ENCODE measurements around the gene METTL25.
A peak's percentile ranks its signal among the peaks of the same experiment; 100 is the strongest.

Gene METTL25

DNA sequence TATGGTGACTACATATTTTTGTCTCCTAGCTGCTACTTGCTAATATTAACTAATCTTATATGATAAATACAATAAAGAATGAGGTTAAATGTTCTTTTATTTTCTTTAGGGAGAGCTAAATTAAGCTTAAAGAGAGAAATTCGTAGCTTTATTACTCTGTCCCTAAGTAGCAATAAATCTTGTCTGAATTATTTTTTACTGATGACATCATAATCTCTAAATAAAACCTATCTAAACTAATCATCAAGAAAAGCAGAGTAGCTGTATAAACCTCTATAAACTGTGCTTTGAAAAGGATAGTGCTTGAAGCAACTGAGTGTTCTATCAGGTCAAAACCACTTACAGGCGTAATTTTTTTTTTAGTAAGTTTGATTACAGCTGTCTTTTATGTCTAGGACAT lies 42.5 kb downstream of the METTL25 start:
- no peak for DNase-seq

DNA sequence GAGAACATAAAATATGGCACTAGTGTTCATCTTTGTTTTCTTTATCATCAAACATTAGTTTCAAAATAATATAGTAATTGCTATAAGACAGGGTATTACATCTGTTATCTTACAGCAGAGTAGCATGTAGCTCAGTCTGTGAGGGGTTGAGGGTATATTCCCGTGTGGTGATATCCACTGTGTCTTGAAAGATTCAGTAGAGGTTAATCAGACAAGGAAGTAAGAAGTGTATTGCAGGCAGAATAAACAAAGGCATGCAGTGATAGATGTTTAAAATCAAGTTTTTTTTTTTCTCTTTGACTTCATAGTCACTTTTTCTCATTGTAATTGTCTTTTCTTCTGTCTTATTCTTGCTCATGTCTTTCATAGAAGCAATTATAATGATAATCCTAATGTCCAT lies 48.3 kb downstream of the METTL25 start:
- no peak for DNase-seq

DNA sequence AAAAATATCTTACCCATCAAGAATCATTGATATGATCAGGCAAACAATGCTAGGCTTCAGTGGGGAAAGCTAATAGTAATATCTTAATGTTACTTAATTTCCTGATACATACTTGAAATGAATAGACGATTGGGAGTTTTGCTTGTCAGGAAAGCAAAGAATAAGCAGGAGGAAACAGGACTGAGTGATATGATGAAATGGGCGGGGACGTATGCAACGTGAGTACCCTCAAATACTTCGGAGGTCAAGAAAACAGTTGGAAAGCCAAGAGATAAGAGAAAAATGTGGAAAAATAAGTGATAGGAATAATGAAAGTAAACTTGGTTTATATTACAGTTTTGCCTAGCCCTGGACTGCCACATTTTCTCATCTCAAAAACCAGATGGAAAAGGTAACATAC lies 49.2 kb downstream of the METTL25 start:
- no peak for DNase-seq

DNA sequence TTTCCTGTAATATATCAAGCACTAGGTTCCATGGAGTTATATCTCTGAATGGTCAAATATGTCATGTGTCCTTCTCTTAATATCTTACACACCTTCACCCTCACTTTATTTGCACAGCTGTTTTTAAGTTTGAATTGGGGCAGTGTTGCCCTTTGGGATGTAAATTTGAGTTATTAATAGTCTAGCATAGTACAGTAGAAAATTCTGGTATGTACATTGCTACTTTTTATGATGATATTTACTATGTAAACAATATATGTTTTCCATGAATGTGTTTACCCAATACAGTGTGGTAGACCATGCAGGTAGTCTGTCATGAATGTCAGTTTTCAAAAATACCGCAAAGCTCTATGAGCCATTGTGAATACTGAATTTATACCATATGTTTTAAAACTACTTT lies 50.5 kb downstream of the METTL25 start:
- no peak for DNase-seq

DNA sequence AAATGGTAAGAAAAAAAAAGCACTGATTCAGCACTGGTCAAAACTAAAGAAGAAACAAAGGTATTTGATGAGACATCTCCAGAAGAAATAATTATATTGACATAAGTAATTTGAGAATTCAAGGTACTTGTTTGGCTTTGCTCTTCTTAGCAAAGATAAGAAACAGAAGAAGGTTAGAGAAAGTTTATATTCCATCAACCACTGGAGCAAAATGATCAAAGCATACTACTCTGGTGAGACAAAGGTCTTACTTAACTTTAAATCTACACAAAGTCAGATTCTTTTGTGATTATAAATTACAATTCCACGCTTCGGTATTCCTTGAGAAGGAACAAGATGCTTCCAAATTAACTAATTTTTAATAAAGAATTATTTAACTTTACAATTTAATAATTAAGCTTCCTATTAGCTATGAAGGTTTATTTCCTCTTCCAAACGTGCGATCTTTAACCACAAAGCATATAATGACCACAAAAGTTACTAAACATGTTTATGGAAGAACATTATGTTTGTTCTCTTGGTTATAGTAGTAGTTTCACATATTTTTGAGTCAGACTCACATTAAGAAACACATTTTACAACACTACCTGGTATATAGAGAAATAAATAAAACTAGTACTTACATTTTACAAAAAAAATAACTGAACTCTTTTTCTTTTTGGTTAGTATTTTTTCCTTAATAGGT lies 53.4 kb downstream of the METTL25 start:
- no peak for DNase-seq

DNA sequence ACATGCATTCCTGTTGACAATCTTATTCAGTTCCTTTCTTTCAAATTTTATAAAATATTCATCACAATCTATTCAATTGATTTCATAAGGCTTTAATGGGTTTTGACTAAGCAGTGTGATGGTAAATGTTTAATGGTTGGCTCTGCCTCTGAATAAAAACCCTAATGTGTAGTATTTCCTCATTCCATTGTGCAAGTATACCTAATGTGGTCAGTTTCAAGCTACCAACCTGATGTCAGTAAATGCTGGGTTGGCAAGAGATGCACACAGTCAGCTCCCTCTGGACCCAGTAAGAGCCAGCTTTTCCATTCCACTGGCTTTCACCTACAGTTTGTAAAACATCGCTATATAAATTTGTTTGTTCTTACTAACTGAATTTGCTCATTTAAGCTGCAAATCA lies 53.9 kb downstream of the METTL25 start:
- no peak for DNase-seq

DNA sequence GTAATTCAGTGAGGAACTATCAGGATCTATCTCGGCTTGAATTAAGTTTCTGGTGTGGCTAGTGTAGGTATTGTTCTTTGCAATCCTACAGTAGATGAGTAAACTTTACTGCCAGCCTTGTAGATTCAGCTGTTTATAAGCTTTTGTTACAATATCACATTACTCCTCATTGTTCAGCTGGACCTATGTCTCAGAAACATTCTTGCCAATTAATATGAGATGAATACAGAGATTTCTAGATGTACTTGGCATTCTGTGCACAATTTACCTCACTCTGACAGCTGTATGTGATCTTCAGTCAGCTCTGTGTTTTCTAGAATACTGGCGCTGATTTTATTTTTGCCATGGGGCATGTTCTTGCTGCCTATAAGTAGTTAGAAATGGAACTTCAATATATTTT lies 55.7 kb downstream of the METTL25 start:
- DNase-seq = peak in 1 of 51 donors; percentile 7

DNA sequence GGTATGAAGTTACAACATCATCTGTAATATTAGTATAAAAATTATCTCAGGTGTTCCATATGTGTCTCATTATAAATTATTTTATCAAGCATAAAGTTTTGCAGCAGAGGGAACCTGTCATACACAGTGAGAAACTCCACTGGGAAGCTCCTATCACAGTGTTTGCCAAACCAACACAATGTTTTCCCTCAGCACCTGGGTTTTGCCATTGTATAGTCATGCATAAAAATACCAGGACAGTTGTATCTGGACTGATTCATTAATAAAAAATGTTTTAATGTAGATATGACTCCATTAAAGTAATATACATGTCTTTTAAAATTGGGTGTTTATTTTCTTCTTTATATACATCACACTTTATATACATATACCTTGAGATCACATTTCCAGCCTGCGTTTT lies 56.6 kb downstream of the METTL25 start:
- DNase-seq = no peak

DNA sequence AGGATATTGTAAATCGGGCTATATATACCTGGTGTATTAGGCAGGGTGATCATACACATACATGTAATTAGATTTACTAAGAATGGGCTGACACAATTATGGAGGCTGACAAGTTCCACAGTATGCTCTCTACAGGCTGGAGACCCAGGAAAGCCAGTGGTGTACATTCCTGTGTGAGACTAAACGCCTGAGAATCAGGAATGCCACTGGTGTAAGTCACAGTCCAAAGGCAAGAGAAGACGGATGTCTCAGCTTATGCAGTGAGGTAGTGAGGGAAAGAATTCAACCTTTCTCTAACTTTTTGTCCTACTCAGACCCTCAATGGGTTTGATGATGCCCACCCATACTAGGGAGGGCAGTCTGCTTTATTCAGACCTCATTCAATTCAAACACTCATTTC lies 57.1 kb downstream of the METTL25 start:
- DNase-seq = no peak

DNA sequence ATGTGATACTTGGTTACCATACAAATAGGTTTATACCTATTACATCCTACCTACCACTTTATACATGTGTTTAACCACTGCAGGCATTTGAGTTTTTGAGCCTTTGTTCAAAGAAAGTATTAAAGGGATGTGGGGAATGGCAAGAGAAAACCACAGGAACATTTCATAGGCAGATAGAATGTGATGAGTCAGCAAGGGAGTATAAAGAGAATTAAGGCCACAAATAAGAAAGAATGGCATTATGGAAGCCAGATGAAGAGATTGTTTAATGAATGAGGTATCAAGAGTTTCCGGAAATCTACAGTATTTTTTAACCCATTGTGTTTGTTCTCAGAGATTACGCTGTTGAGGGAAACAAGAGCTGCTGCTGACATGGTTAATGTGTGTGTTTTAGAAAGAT lies 66.9 kb downstream of the METTL25 start:
- DNase-seq = no peak

DNA sequence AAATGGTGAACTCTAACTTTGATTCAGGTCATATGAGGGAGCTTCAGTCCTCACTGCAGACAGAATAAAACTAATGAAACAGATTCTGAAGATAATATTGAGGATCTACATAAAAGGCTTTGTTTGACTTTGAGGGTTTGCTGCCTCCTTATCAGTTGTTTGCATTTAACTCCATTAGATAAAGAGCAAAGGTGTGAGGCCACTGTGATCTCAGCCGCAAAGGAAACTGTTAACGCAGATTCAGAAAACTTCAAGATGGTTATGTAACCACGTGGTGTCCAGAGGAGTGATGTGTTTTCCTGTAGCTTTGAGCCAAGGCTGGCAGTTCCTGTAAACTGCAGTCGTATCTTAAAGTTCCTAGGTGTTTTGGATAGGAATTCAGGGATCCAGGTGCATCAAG lies 67.8 kb downstream of the METTL25 start:
- no peak for DNase-seq

DNA sequence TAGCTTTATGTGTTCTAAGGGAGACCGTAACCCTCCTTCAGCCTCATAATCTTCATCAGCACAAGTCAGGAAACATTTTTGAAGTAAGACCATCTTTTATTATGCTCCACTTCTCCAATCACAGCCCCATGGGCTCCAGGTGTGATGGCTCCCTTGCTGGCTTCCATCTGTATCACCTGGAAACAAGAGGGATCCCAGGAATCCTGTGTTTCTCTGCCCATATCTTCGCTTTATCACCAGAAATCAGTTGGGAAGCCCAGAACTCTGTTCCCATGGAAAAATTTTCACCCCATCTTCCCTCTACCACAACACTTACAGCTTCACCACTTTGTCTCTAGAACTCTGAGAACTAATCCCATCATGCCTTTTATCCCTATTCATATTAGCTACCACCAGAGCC lies 68.3 kb downstream of the METTL25 start:
- no peak for DNase-seq

DNA sequence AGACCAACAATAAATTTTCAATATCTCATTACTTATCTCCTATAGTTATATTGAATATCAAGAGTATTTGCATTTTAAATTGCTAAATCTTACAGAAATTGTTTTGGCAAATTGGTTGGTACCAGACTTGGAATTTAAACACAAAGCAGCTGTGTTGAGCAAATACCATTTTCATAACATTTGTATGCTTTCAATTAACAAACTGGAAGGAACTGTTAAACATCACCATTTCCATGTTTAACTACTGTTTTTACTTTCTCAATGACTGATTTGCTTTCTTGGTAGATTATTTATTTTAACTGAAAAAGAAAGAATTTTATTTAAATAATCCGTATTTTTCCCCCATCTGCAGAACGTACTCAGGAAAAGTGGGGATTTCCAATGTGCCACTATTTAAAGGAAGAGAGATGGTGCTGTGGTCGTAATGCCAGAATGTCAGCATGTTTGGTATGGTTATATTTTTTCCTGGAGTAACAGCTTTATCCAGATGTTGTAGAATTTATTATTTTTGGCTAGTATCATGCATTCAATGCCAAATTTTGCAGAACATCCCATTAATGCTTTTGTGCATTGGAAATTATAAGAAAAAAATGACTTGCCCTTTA lies 72.3 kb downstream of the METTL25 start:
- no peak for DNase-seq

DNA sequence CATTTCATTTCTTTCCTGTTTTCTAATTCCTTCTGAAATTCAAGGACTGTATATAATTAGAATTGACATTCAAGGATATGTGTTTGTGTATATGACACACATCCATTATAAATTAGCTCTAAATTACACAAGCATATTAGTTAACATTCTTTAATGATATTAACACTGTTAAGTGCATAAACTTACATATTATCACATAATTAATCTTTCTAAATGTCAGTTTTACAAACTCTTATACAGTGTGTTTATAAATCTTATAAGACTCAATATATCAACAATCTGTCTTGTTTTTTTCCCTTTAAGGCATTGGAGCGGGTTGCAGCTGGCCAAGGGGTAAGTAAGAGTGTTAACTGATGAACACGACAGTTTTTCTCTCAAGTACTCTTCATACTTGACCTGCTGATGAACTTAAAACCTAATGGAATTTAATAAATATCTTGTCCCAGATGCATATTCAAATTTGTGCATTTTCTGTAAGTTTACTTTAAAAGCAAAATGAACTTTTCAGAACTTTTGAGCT lies 76.1 kb downstream of the METTL25 start:
- DNase-seq = no peak

DNA sequence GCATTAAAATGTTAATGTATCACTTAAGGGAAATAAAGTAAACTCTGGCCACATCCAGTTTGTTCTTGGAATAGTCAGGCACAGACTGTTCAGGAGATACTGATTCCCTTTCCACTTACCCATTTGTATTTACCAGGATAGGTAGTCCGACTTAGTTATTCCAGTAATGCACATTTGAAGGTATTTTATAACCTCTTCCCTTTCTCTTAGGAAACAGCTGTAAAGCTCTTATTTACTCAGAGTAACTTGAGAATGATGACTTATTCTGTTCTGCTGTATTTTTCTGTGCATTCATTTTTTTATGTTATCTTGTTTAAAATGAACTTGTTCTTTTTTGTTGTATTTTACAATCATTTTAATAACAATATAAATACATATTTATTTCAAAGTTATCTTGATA lies 78.0 kb downstream of the METTL25 start:
- no peak for DNase-seq

DNA sequence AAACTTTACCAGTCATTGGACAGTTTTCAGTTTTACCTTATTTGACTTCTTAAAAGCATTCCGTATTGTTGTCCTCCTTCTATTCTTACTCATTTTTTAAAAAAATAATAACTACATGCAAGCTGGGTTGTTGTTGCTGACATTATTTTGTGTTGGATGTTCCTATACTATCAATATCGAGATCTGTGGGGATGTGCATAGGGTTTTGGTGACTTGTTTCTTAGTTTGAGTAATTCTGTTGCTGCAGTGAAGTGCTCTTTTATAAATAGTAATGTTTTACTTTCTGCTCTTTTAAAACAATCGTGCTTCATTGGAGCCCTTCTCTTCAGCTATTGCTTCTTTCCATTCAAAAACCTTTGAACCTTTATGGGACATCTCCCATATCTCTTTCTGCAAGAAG lies 79.4 kb downstream of the METTL25 start:
- no peak for DNase-seq

DNA sequence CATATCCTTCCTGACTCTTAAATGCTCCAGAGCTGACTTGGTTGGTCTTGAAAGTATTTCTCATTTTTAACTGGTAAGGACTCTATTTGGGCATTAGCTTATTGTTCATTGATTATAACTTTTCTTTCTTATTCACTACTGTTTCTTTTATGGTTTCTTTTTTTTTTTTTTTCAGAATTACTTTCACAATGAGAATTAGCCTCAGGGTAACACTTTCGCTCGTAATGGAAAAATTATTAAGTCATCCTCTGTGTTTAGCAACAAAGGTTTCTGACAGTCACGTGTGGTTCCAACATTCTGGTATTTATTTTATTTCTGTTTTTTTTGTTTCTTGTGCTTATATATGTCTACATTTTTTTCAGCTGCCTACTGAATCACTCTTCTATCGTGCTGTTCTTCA lies 80.0 kb downstream of the METTL25 start:
- DNase-seq = no peak

DNA sequence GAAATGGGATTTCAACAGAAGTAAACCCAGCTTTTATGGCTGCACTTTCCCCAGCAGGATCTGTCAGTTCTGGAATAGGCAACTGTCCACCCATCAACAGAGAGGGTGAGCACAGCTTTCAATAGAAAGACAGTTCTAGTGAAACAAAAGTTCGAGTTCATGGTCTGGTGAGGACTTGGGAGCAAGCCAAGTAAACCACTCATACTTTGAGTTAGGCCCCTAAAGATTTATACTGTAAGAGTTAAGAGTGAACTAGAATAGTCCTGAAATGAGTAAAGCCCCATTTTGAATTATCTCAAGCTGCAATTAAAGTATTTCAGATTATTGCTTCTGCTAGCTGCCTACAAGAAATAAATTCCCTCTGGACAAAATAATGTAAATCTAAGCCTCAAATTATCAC lies 82.6 kb downstream of the METTL25 start:
- DNase-seq = no peak

DNA sequence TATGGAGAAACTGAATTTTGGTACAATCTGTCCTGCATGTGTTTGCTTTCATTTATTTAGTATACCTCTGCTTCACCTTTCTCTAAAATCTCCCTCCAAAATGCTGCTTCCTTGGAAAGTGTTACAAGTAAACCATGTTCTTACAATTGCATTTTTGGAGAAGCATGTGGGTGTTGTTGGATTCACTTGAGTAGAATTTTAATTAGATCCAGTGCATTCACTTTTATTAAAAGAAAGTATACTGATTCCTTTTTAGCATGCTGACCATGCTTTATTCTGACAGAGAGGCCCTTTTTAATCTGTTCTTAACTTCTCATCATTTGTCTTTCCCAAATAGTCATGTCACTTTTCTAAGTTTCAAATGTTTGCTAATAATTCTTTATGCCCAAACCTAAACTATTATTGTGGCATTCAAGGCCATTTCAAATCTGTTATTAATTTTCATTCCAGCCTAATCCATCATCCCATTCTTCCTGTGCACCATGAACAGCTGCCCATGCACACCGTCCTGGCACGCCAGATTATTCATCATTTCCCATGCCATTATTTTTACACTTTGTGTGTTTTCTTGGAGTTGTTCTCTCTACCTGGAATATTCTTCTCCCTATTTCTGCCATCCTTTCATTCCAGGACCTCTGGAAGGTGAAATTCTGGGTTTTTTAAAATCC lies 90.7 kb downstream of the METTL25 start:
- no peak for DNase-seq

DNA sequence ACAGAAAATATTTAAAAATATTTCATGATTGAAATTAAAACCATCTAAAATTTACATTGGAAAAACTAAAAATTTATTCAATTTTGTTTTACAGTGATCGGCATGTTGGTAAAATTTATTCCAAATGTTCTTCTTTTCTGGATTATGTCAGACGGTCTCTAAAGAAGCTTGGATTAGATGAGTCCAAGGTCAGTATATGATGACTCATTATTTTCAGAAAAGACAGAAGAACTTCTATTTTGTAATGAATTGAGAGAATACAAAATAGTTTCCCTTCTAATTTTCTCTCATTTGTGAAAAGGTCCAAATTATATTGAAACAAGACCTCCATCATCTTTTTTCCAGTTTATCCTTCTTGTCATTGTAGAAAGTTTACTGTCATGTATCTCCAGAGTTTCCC lies 98.3 kb downstream of the METTL25 start:
- DNase-seq = no peak

DNA sequence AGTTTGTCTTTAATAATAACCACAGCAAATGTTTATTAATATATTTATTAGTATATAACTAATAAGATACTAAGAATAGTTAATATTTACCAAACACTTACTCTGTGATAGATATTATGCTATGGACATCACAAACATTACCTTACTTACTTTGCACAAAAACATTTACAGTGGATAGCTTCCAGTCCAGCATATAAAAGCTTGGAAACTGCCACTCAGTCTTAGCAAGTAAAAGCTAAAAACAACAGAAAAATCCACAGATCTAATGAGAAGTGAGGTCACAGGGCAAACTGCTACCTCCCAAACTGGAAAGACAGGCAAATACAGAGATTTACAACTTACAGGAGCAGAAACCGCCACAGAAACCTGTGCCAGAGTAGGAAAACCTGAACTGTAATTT lies 99.8 kb downstream of the METTL25 start:
- DNase-seq = no peak

DNA sequence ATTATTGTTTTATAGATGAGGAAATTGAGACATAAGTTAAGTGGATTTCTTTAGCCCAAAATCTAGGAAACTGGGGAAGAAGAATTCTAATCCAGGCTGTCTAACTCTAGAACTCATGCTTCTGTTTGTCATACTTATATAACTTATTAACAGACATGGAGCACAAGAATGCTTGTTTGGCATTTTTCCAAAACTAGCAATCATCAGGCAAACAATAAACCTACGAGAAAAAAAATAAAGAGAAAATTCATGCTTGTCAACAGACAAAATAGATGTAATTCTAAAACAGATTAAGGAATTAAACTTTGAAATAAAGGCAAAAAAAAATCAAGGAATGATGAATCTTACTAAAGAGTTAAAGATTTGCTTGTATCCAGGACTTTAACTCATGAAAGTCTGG lies 103.1 kb downstream of the METTL25 start:
- no peak for DNase-seq

DNA sequence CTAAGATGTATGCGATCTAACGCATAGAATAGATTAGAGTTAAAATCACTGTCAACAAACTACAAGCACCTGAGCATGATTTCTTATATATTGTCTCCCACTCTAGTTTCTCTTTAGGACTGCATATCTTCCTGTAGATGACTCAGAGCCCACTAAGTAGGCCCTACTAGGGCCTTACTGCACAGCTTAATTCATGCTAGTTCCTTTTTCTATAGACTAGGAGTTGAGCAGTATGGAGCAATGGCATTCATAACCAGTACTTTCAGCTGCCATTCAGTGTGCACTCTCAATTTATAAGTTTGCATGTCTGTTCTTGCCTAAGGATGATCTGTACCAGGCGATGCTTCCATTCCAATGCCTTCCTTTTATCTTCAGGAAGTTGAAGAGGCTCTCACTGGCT lies 103.5 kb downstream of the METTL25 start:
- no peak for DNase-seq
